ENCODE data around the gene AGAP1.

DNA sequence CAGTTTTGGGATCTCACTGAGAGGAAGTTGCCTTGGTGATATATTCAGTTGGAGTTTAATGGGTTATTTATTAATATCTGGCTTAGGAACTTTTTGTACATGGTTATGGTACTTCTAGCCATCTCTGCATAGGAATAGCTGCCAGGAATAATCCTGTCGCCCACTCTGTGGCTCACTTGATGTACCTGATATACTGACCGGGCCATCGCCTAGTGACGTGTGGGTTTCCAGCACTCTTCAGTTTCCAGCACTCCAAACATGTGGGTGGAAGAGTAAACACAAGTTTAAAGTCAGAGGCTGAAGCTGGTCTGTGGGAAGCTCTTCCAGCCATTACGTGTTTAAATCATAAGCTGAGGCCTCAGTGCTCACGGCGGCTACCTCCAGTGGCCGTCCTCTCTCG is 44.3 kb upstream of the AGAP1 start:
- no peak for TF ChIP-seq POLR2AphosphoS5 (IDR thresholded peaks at IDR 0.05; ENCODE audit: low read depth, low read length)
- no peak for TF ChIP-seq TAF1 (IDR thresholded peaks at IDR 0.05; ENCODE audit: borderline replicate concordance, insufficient read depth, low read length)
